ENCODE measurements around the gene PRM1.

The PRM1 gene

DNA sequence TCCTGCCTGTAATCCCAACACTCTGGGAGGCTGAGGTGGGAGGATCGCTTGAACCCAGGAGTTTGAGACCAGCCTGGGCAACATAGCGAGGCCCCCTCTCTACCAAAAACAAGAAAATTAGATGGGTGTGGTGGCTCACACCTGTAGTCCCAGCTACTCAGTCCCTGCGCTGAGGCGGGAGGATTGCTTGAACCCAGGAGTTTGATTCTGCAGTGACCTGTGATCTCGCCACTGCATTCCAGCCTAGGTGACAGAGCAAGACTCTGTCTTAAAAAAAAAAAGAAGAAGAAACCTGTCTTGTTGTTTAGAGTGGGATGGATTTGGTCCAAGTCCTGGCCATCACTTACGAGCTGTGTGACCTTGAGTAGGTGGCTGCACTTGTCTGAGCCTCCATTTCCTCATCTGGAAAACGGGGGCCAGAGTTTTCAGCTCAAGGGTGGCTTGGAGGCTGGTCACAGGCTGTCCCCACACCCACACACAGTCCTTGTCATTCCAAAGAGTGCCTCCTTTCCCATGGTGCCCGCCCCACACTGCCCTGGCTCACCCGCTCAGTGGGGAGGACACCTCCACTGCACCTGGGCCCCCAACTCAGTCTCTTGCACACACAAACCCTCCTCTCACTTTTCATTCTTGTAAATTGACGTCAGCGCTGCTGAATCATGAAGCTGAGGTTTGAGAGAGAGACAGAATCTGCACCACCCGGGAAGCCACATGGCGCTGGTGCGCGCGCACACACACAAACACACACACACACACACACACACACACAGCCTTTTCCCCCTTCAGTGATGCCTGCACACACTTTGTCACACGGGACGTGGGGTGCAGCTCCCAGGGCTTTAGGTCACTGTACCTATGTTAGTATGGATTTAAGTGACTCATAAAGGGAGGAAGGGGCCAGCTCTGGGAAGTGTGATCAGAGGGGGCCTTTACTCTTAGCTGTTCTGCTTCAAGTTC lies 29.3 kb downstream of the PRM1 start:
- DNase-seq, result no peak

DNA sequence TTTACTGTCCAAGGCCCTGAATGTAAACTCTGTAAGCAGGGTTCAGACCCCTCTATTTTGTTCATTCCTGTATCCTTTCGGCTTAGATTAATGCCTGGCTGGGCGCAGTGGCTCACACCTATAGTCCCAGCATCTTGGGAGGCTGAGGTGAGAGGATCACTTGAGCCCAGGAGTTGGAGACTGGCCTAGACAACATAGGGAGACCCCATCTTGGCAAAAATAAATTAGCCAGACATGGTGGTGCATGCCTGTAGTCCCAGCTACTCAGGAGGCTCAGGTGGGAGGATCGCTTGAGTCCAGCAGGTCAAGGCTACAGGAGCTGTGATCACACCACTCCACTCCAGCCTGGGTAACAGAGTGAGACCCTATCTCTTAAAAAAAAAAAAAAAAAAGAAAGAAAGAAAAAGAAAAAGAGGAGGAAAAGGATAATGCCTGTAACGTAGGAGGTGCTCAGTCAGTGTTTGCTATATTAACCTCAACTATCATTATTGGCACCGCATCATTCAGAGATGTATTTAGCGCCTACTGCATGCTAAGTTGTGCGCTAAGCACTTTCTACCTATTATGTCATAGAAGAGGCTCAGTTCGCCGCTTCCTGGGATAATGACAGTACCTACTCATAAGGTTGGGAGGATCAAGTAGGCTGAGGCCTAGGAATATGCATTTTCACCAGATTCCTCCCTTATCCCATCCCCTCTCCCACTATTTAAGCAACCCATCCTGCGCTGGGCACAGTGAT lies 30.2 kb downstream of the PRM1 start:
- no peak for DNase-seq

DNA sequence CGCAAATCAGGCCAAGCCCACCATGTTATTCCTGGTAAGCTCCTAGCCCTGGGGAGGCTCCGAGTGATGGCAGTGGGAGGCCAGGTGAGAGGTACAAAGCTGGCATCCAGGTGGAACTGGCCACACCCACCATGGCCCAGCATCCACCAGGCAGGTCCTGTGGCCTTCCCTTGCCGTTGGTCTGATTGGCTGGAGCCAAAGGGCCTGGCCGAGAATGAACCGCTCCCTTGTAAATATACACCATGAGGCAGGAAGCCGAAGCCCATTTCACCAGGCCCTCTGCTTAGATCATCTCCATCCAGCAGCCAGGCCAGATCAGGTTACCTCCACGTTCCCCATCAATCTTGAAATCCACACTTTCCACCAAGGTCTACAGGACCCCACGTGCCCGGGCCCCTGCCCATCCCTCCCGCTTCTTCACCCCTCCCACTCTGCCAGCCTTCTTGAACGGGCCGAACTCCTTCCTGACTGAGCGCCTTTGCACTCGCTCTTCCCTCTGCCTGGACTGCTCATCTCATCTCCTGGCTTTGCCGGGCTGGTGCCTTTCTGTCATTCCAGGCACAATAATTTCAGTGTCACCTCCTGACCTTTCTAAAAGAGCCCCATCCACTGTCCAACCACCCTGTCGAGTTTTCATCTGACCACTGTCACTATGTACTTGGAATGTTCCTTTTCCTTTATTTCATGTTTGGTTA lies 30.9 kb downstream of the PRM1 start:
- DNase-seq, result no peak

DNA sequence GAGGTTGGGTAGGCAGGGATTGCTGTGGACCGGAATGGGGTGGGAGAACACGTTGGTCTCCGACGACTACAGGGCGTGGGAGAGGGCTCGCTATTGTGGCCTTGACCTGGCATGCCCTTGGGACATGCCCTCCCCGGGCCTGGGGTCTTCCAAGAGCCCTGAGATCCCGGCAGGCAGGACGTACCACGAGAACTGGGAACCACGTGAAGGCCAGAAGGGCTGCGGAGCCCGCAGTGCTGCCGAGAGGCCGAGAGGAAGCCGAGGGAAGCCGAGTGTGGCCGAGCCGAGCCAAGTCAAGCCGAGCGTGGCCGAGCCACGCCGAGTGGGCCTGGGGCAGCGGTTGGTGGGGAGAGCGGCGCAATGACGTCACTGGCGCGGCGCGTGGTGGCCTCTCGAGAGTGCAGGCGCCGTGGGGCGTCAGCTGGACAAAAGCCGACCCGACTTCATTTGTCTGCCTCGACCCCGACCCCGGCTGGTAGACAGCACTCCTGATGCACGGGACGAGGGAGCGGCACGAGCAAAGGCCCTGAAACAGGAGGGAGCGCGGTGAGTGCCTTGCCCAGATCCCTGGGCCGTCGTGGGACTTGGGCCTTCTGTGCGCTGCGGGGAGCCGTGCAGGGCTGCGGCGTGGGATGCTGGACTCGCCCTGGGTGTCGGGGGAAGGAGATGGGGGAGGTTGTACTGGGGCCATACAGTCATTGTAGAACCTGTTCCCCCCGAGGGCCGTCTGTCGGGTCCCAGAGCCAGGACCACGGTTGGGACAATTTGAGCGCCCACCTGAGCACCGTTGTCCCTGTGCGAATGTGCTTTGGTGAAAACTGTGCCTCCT lies 31.7 kb downstream of the PRM1 start:
- no peak for DNase-seq

DNA sequence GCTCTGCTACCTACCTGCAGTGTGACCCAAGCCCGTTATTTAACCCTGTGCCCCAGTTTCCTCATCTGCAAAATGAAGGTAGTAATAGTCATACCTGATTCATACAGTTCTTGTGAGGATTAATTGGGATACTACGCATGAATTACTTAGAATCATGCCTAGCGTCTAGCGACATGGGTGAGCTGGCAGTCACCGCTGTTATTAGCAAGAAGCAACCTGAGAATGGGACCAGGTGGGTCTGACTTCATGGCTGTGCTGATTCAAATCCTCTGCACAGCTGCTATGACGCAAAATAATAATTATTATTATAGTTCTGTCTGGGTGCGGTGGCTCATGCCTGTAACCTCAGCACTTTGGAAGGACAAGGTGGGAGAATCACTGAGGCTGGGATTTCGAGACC lies 33.0 kb downstream of the PRM1 start:
- DNase-seq, result no peak

DNA sequence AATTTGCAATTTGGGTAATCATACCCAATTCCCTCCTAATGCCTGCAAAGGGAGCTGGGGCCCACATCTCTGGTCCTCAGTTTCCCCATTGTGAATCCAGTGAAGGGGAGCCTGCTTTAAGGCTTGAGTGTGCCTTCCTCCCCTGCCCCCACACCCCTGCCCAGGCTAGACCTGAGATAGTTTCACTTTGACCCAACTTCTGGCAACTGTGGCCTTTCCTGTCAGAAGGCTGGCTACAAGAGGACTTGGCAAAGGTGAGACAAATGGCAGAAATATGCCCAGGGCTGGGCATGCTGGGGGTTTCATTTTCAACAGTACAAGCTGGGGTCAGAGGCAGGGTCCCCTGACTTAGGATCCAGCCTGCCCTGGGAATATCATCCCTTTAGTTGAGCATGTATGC lies 35.1 kb downstream of the PRM1 start:
- DNase-seq, result no peak

DNA sequence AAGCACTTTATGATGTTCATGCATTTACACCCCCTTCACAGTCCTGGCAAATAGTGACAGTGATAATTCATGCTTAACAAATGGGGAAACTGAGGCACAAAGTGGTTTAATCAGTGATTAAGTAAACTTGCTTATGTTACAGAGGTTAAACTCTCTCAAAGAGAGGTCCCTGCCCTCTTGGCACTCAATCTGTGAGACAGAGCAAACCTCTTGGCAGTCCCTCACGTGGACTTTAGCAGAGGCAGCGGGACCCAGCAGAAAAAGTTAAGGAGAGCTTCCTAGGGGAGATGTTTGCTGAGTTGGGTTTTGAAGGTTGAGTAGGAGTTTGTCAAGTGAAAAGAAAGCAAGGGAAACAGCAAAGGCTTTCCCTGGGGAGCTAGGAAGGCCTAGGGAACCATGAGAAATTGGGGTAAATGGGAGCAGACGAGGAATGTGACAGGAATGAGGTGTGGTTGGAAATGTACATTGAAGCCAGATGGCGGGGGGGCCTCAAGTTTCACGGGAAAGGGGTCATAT lies 35.9 kb downstream of the PRM1 start:
- DNase-seq, result no peak

DNA sequence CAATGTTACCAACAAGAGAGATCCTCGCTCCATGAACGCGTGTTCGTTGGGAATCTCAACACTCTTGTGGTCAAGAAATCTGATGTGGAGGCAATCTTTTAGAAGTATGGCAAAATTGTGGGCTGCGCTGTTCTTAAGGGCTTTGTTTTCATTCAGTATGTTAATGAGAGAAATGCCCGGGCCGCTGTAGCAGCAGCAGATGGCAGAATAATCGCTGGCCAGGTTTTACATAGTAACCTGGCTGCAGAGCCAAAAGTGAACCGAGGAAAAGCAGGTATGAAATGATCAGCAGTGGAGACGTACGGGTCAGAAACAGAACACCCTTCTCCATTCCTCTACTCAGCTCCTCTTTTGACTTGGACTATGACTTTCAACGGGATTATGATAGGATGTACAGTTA lies 38.5 kb downstream of the PRM1 start:
- DNase-seq, result no peak

DNA sequence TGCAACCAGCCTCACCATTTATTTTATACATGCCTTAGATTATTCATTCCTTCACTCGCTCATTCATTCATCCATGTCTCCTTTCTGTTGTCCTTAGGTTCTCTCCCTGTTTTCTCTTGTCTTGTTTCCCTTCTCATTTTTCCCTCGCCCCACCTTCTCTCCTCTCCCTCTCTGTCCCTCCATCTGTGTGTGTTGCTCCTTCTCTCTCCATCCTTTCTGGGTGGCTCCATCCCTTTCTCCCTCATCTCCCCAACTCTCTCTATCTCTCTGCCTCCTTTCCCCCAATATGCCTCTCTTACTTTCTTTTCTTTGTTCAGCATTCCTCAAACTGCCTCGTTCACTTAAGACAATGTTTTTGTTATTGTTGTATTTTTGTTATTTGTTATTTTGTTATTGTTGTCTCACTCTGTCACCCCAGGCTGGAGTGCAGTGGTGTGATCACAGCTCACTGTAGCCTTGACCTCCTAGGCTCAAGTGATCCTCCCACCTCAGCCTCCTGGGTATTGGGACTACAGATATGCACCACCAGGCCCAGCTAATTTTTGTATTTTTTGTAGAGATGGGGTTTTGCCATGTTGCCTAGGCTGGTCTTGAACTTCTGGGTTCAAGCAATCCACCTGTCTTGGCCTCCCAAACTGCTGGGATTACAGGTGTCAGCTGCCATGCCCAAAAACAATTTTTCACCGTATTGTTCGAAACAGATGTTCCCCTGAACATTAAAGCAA lies 39.5 kb downstream of the PRM1 start:
- DNase-seq, result no peak

DNA sequence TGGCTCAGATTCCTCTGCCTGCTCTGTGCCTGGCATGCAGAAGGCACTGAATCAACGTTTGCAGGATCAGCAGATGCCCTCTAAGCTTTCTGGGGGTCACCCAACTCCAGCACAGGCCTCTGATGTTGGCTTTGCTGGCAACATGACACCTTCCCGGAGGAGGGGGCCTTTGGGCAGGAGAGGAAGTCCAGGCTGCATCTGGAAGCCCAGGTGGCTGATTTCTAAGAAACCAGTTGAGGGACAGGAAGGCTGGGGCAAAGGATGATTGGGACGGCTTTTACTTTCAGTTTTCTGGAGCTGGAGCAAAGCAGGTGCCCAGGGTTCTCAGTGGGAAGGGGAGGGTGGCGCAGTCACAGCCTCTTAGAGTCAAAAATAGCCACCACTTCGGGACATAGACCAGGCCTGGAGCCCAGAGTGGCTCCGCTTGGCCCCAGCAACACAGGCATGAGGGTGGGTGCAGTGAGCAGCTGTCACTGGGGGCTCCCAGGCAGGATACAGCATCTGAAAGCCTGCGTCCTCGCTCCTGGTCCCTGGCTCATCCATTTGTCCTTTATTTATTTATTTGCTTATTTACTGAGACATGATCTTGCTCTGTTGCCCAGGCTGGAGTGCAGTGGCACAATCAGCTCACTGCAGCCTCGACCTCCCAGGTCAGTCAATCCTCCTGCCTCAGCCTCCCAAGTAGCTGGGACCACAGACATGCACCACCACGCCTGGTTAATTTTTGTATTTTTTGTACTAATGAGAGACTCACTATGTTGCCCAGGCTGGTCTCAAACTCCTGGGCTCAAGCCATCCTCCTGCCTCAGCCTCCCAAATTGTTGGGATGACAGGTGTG lies 40.3 kb downstream of the PRM1 start:
- DNase-seq, result no peak

DNA sequence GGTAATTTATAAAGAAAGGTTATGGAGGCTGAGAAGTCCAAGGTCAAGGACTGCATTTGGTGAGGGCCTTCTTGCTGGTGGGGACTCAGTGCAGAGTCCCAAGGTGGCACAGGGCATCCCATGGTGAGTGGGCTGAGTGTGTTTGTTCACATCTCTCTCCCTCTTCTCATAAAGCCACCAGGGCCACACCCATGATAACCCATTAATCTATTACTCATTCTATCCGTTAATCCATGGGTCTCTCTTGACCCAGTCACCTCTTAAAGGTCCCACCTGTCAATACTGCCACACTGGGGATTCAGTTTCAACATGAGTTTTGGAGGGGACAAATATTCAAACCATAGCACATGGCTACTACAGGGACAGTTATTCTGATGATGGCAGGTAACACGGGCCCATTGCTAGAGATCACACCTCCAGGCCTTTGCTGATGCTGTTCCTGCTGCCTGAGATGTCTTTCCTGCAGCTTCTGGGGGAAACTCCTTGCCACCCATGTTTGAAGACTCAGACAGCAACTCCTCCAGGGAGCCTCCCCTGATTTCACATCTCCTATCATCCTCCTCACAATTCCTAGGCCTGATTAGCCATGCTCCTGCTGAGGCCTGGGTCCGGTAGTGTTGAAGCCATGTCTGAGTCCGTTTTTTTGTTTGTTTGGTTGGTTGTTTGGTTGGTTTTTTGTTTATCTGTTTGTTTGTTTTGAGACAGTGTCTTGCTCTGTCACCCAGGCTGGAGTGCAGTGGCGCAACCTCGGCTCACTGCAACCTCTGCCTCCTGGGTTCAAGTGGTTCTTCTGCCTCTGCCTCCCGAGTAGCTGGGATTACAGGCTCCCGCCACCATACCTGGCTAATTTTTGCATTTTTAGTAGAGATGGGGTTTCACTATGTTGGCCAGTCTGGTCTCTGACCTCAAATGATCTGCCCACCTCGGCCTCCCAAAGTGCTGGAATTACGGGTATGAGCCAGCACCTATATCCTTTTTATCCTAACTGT lies 41.2 kb downstream of the PRM1 start:
- no peak for DNase-seq

DNA sequence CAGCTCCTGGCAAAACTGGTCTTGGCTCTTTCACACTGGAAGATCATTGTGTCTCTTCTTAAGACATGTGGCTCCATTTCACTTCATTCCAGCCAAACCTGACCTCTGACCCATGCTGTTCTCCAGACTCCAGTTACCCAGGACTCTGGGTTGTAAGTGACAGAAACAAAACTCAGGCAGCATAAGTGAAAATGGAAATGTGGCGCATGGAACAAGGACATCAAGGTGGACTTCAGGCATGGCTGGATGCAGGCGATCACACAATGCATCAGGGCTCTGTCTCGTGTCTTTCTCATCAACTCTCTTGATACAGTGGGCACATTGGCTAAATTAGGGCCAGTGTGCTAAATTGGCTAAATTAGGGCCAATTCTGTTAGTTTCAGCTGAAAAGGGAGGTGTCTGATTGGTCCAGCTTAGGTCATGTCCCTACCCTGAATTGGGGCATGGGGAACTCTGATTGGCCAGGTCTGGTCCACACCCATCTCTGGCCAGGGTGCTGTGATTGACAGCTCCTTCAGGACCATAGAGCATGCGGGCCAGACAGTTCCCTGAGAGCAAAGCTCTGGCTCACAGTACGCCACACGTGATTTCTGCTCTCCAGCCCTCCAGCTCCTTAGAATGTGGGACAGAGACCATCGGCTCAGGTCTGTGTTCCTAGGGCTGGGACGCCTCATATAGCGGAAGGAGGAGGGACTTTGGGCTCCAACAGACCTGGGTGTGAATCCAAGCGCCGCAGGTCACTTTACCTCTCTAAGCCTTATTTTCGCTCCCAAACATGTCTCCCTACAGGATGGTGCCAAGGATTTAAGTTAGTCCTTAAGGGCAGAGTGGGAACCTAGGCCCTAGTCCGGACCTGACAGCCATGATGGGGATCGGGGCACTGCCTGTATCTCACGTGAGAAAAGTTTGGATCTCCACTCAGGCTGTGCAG lies 42.6 kb downstream of the PRM1 start:
- no peak for DNase-seq

DNA sequence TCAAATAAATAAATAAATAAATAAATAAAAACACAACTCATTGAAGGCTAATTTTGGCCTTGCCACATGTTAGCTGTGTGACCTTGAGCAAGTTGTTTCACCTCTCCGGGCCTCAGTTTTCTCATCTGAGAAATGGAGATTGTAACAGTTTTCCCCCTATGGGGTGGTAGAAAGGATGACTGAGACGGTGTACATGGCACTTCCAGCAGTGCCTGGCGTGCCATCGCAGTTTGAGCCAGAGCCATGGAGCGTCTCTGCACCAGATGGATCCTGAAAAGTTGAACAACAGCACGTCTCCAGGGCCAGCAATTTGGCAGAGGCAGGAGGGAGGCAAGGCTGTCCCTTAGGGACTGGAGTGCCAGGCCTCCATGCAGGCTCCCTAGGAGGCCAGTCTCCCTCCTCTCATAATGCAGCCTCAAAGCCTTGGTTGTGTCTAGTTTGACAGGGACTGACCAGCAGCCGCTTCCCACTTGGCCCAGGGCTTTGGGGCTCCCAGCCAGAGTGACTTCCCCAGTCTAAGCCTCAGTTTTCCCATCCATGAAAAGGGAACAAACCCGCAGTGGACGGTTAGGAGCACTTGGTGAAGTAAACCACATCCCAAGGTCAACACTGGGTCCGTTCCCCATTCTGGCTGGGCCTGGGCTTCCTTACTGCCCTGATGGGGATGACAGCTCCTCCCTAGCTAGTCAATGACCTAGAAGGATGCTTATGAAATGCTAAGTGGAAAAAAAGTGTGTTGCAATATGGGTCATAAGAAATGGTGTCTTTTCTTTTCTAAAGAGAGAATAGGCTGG lies 44.5 kb downstream of the PRM1 start:
- DNase-seq, result no peak

DNA sequence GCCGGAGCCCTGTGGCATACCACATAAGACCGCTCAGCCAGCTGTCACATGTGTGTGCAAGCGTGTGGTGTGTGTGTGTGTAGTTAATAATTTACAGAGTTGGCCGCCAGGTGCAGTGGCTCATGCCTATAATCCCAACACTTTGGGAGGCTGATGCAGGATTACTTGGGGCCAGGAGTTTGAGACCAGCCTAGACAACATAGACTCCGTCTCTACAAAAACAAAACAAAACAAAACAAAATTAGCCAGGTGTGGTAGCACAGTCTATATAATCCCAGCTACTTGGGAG lies 45.5 kb downstream of the PRM1 start:
- DNase-seq, result no peak

DNA sequence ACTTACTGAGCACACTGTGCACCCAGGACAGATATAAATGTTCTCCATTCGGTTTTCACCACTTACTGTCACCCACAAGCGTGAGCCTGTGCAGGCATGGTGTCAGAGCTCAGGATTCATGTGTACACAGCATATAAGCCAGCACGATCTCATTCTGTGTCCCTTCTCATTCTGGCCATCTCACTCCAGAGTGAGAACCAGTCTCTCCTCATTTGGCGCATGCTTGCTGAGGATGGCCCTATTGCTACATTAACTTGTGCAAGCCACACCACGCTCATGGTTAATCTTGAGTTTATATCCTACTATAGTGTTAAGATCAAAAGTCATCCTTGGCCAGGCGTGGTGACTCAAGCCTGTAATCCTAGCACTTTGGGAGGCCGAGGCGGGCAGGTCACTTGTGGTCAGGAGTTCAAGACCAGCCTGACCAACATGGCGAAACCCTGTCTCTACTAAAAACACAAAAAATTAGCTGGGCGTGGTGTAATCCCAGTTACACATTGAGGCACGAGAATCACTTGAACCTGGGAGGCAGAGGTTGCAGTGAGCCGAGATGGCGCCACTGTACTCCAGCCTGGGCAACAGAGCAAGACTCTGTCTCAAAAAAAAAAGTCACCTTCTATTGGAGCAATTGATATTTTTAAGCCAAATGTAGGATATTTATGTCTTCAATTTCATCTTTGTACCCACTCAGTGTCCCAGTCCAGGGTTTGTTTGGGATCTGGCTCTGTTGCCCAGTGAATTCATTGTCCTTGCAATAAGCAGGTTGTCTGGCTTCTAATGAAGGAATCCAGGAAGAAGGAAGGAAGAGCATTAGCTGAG lies 46.0 kb downstream of the PRM1 start:
- DNase-seq, result no peak

DNA sequence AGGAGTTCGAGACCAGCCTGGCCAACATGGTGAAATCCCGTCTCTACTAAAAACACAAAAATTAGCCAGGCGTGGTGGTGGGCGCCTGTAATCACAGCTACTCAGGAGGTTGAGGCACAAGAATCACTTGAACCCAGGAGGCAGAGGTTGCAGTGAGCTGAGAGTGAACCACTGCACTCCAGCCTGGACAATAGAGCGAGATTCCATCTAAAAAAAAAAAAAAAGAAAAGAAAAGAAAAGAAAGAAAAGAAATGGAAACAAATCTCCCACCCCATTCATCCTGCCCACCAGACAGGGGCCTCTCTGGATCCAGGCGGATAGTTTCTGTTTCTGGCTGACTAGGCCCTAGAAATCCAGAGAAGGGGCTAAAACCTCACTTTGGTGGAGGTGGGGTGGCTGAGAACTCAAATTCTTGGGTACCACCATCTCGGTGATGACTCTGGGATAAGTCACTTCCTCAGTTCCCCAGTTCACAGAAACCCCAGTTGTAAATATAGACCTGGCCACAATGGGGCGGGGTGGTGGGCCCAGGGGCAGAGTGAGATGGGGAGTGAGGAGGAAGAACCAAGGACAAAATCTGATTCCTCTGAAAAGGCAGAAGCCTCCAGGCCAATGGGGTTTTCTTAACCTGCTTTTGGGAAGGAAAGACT lies 47.3 kb downstream of the PRM1 start:
- DNase-seq, result no peak

Measured in SIG-M5 (cell line).